Erythroblast (primary cell): Measurements from ENCODE around the gene ALDH1B1.

ENCODE experiments used
- GATA1 ChIP-seq: IDR thresholded peaks from 2 replicates; pipeline ENCODE4 v1.6.1; 2011; ENCODE audit warnings: low read depth, mild to moderate bottlenecking, control low read depth, low read length, moderate library complexity
- POLR2A ChIP-seq: IDR thresholded peaks from 2 replicates; pipeline ENCODE4 v1.6.1; 2011; ENCODE audit warnings: mild to moderate bottlenecking, low read length

GRCh38 chr9:38428062-38428461, 35.6 kb downstream of the ALDH1B1 start:
- TF ChIP-seq POLR2A (no peak), GATA1 (no peak)
